ENCODE data around the gene PDIA6.

The PDIA6 gene

DNA sequence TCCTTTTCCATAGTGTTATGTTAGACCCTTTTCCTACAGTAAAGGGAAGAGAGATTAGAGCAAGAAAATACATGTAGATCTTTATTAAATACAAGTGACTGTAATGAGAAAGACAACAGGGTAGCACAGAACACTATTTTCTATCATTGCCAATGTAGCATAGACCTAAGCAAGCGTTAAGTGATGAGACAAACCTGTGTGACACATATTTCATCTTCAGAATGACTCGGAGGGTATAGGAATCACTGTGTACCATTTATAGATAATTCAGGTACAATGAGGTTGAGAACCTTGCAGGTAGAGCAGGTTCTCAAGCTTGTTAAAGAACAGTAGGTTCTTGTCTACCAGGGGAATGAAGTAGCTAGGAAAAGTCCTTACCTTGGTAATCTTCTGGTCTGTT lies 15.9 kb downstream of the PDIA6 start:
- DNase-seq (ENCODE audit: low read depth), result no peak
- H3K4me3 ChIP-seq (ENCODE audit: low read depth, low read length), result no peak overlapping the region
- TF ChIP-seq, protein P1, sequence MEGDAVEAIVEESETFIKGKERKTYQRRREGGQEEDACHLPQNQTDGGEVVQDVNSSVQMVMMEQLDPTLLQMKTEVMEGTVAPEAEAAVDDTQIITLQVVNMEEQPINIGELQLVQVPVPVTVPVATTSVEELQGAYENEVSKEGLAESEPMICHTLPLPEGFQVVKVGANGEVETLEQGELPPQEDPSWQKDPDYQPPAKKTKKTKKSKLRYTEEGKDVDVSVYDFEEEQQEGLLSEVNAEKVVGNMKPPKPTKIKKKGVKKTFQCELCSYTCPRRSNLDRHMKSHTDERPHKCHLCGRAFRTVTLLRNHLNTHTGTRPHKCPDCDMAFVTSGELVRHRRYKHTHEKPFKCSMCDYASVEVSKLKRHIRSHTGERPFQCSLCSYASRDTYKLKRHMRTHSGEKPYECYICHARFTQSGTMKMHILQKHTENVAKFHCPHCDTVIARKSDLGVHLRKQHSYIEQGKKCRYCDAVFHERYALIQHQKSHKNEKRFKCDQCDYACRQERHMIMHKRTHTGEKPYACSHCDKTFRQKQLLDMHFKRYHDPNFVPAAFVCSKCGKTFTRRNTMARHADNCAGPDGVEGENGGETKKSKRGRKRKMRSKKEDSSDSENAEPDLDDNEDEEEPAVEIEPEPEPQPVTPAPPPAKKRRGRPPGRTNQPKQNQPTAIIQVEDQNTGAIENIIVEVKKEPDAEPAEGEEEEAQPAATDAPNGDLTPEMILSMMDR (IDR thresholded peaks at IDR 0.05; ENCODE audit: low read depth, low read length, missing control alignments), result no peak
- in situ Hi-C loops (cut with HindIII; ENCODE audit: low sequenced_read_pairs), result no loop called here

DNA sequence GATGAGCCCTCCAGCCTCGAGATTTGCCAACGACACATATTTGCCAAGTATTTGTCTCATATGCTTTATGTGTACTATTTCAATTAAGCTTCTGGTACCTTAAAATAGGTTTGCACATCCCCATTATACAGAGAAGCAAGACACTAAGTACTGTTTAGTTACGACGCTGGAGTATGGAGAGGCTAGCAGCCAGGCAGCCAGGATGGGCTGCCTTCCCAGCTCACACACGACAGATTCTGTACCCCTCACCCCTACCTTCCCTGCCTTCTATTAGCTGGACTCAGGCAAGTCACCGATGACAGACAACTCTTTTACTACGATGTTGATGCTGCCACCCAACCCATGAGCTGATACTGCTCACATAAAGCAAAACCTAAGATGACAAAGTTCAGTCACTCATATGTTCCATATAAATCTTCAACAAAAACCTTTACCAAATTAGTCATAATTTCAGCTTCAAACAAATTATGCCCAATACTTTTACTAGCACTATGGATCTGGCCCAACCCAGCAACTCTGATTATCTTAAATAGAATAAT lies 17.0 kb downstream of the PDIA6 start:
- H3K4me3 ChIP-seq (ENCODE audit: low read depth, low read length), result no peak overlapping the region
- DNase-seq (ENCODE audit: low read depth), result no peak
- TF ChIP-seq, protein P1 (IDR thresholded peaks at IDR 0.05; ENCODE audit: low read depth, low read length, missing control alignments), result no peak
- in situ Hi-C loops (cut with HindIII; ENCODE audit: low sequenced_read_pairs), result no loop called here

DNA sequence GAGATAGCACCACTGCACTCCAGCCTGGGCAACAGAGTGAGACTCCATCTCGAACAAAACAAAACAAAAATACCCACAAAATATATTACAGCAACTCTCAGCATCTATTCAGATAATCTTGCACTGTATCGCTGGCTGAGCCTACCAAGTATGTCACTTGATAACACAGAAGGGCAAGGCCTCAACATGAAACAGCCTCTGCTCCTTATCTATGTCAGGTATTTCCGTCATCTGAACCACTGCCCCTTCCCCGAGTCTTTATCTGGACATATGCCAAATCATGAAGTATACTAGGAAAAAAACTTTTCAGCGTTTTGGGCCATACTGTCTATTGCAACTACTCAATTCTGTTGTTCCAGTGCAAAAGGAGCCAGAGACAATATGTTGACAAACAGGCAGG lies 17.7 kb downstream of the PDIA6 start:
- in situ Hi-C loops (cut with HindIII; ENCODE audit: low sequenced_read_pairs), result no loop called here
- TF ChIP-seq, protein P1 (IDR thresholded peaks at IDR 0.05; ENCODE audit: low read depth, low read length, missing control alignments), result no peak
- no peak for DNase-seq (ENCODE audit: low read depth)
- H3K4me3 ChIP-seq (ENCODE audit: low read depth, low read length), result no peak overlapping the region

DNA sequence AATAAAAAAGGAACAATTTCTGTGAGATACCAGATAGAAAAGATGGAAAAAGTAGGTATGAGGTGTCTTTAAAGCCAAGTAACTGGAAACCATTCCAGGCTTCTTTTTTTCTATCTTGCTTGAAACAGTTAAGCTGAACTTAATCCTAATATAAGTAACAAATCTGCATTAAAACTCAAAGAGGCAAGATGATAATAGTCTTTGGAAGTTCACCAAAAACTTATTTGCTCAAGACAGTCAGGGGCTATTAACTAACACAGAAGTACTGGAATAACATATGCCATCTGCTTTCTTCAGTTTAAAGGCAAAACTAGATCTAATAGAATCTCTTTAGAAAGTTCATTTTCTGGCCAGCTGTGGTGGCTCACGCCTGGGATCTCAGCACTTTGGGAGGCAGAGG lies 18.8 kb downstream of the PDIA6 start:
- TF ChIP-seq, protein P1 (IDR thresholded peaks at IDR 0.05; ENCODE audit: low read depth, low read length, missing control alignments), result no peak
- no peak overlapping the region for H3K4me3 ChIP-seq (ENCODE audit: low read depth, low read length)
- in situ Hi-C loops (cut with HindIII; ENCODE audit: low sequenced_read_pairs), result no loop called here
- no peak for DNase-seq (ENCODE audit: low read depth)

DNA sequence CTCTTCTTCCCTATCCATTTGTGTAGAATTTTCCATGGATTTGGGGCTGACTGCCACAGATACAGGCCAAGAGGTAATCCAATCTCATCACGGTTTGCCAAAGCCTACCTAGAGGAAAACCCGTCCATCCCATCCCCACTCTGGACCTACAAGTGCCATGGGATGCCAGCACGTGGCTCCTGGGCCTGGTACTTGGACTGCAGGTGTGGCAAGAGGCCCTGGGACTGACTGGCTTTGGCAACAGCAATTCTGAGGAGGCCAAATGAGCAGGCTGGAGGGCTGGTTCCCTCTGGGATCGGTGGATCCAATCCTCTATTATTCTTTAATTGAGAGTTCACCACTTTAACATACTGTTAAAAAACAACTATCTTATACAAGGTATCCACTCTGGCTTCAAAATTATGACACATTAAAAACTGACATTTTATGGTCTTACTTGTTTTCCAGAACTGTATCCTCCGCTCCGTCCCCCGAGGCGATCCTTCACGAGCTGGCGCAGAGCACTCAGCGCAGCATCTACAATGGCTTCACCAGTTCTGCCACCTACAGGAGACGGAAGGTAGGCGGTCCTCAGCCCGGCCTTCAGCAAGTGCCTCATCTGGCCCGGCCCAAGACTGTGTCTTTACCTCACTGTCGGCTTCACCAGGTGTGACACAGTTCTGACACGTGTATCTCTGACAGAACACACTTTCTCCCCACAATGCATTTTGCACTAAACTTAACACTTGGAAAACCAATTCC lies 19.8 kb downstream of the PDIA6 start:
- in situ Hi-C loops (cut with HindIII; ENCODE audit: low sequenced_read_pairs), result no loop called here
- DNase-seq (ENCODE audit: low read depth), result no peak
- TF ChIP-seq, protein P1 (IDR thresholded peaks at IDR 0.05; ENCODE audit: low read depth, low read length, missing control alignments), result no peak
- H3K4me3 ChIP-seq (ENCODE audit: low read depth, low read length), result no peak overlapping the region

DNA sequence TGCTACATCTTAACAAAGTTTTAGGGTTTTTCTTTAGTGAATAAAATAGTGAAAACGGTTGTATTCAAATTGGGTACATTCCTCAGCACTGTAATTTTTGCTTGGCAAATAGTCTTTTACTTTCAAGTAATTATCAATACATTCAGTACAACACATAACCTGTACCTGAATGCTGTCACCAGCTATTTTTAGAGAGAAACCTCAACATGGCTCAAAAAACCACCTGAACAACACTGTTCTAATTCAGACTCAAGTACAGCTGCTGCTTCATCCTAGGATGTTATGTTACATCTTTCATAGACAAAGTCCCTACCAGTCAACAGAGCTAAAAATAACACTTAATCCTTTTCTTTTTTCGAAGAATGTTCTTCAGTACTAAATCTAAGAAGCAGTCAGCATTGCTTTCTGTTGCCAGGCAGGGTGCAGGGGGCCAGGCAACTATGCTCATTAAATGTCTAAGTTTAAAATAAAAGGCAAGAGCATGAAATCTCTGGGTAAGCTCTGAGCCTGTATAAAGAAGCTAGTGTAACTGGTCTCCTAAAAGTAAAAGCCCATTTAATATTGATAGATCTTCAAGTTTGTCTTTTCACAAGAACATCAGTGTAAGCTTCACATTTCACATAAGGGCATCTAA lies 20.5 kb downstream of the PDIA6 start:
- in situ Hi-C loops (cut with HindIII; ENCODE audit: low sequenced_read_pairs), result no loop called here
- TF ChIP-seq, protein P1 (IDR thresholded peaks at IDR 0.05; ENCODE audit: low read depth, low read length, missing control alignments), result no peak
- H3K4me3 ChIP-seq (ENCODE audit: low read depth, low read length), result no peak overlapping the region
- DNase-seq (ENCODE audit: low read depth), result no peak
